ENCODE data around the gene ZNF273. TPM values are rescaled to one million over a fixed set of nuclear protein-coding genes. Genes with fewer than 3 reads are reported as not detected.

Gene ZNF273
- total and polyA plus RNA-seq, 10 of the 15 experiments (the other 5 are each of a cell fraction or from before 2014, with no cell fraction given), result 4.8 to 12.3 (median 7.8) TPM

DNA sequence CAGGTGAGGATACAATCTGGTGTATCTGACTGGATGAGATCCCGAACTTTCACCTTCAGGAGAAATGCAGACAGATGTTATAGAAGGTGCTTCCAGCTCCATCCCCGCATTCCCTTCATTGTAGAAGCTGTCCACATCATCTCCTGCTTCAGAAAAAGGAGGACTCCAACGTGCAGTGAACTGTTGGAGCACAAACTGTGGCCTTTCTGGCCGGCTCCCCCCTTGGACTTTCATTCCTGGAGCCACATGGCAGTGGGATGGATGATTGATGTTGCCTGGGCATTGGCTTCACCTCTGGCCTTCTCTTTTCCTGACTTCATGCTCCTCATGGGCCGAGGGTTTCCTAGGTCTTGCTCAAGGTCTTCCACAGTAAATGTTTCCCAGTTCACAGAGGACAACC is 29.6 kb upstream of the ZNF273 start:
- CTCF ChIA-PET, result no interaction called here
- TF ChIP-seq CBX3 (IDR thresholded peaks at IDR 0.05; ENCODE audit: borderline replicate concordance, low read depth) (no peak), EED (IDR thresholded peaks at IDR 0.05; ENCODE audit: low read depth) (no peak), HDAC2 (IDR thresholded peaks at IDR 0.05) (no peak), SUZ12 (IDR thresholded peaks at IDR 0.05; ENCODE audit: unreplicated experiment) (no peak), RBBP5 (conservative IDR thresholded peaks at IDR 0.05) (no peak), HCFC1 (IDR thresholded peaks at IDR 0.05; ENCODE audit: low read length) (no peak), MTA2 (IDR thresholded peaks at IDR 0.05; ENCODE audit: low read depth) (no peak), IRF4 (IDR thresholded peaks at IDR 0.05; ENCODE audit: low read depth, low read length) (no peak), MTA3 (IDR thresholded peaks at IDR 0.05; ENCODE audit: borderline replicate concordance, low read length) (no peak), GATAD2B (conservative IDR thresholded peaks at IDR 0.05; ENCODE audit: low read depth) (no peak), BCL11A (IDR thresholded peaks at IDR 0.05; ENCODE audit: low read depth, low read length) (no peak), NBN (IDR thresholded peaks at IDR 0.05) (no peak), RFX5 (IDR thresholded peaks at IDR 0.05; ENCODE audit: low read depth, low read length) (no peak)
- TF ChIP-seq, protein P1, sequence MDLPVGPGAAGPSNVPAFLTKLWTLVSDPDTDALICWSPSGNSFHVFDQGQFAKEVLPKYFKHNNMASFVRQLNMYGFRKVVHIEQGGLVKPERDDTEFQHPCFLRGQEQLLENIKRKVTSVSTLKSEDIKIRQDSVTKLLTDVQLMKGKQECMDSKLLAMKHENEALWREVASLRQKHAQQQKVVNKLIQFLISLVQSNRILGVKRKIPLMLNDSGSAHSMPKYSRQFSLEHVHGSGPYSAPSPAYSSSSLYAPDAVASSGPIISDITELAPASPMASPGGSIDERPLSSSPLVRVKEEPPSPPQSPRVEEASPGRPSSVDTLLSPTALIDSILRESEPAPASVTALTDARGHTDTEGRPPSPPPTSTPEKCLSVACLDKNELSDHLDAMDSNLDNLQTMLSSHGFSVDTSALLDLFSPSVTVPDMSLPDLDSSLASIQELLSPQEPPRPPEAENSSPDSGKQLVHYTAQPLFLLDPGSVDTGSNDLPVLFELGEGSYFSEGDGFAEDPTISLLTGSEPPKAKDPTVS (IDR thresholded peaks at IDR 0.05; ENCODE audit: low read depth, low read length), result no peak
- TF ChIP-seq, protein P2, sequence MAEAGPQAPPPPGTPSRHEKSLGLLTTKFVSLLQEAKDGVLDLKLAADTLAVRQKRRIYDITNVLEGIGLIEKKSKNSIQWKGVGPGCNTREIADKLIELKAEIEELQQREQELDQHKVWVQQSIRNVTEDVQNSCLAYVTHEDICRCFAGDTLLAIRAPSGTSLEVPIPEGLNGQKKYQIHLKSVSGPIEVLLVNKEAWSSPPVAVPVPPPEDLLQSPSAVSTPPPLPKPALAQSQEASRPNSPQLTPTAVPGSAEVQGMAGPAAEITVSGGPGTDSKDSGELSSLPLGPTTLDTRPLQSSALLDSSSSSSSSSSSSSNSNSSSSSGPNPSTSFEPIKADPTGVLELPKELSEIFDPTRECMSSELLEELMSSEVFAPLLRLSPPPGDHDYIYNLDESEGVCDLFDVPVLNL (IDR thresholded peaks at IDR 0.05; ENCODE audit: low read depth, low read length), result no peak
- TF ChIP-seq, protein P3, sequence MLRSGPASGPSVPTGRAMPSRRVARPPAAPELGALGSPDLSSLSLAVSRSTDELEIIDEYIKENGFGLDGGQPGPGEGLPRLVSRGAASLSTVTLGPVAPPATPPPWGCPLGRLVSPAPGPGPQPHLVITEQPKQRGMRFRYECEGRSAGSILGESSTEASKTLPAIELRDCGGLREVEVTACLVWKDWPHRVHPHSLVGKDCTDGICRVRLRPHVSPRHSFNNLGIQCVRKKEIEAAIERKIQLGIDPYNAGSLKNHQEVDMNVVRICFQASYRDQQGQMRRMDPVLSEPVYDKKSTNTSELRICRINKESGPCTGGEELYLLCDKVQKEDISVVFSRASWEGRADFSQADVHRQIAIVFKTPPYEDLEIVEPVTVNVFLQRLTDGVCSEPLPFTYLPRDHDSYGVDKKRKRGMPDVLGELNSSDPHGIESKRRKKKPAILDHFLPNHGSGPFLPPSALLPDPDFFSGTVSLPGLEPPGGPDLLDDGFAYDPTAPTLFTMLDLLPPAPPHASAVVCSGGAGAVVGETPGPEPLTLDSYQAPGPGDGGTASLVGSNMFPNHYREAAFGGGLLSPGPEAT (IDR thresholded peaks at IDR 0.05; ENCODE audit: low read depth), result no peak
- TF ChIP-seq, protein P4, sequence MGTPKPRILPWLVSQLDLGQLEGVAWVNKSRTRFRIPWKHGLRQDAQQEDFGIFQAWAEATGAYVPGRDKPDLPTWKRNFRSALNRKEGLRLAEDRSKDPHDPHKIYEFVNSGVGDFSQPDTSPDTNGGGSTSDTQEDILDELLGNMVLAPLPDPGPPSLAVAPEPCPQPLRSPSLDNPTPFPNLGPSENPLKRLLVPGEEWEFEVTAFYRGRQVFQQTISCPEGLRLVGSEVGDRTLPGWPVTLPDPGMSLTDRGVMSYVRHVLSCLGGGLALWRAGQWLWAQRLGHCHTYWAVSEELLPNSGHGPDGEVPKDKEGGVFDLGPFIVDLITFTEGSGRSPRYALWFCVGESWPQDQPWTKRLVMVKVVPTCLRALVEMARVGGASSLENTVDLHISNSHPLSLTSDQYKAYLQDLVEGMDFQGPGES (IDR thresholded peaks at IDR 0.05), result no peak
- H3K4me1 ChIP-seq (ENCODE audit: control insufficient read depth, insufficient read depth, low read length), result no peaks in the 10 kb centered on the region
- H3K4me2 ChIP-seq (ENCODE audit: control insufficient read depth, insufficient read depth), result no peak overlapping the region
- no TSS peak for BruUV-seq (replicated peaks)
- H3K27me3 ChIP-seq (replicated peaks in 1 of 2; ENCODE audit: control insufficient read depth in 2 of 2, insufficient read depth in 2 of 2, low read length in 1 of 2), result no peaks in the 10 kb centered on the region
- POLR2A ChIA-PET, result no interaction called here
- RAD21 ChIA-PET (ENCODE audit: unreplicated experiment), result no interaction called here
- H4K20me1 ChIP-seq (ENCODE audit: control insufficient read depth, insufficient read depth), result no peaks in the 10 kb centered on the region
- 12% methylated on average over 5 of the region's 5 CpGs for WGBS (ENCODE audit: insufficient coverage, insufficient replicate concordance, low lambda C conversion rate, missing lambda C conversion rate)
- peaks cover 2% of the 10 kb centered on the region; the same call in 2 of the 3 replicates for H3K9me3 ChIP-seq (replicated peaks; ENCODE audit: control insufficient read depth, insufficient read depth, low read length)
- no peak for DNase-seq (ENCODE audit: low read depth, low spot score)
- no peak overlapping the region for H2AFZ ChIP-seq (ENCODE audit: control insufficient read depth, low read depth, low read length)
- FAIRE-seq, result no peak
- SMC1A ChIA-PET (ENCODE audit: uncharacterized antibody, unreplicated experiment), result no interaction called here
- intact Hi-C loops (cut with micrococcal nuclease; ENCODE audit: unreplicated experiment), result no loop called here
- in situ Hi-C loops (cut with MboI), result no loop called here
- H3K9ac ChIP-seq (ENCODE audit: control insufficient read depth, insufficient read depth, low read length), result no peak overlapping the region
- H3K4me3 ChIP-seq, result no peak overlapping the region
- no peak for ATAC-seq
- H3K27ac ChIP-seq (ENCODE audit: control insufficient read depth, insufficient read depth), result no peak overlapping the region
- no peaks in the 10 kb centered on the region for H3K79me2 ChIP-seq (ENCODE audit: control insufficient read depth, insufficient read depth, low read length)
- H3K36me3 ChIP-seq (ENCODE audit: control insufficient read depth in 2 of 2, insufficient read depth in 2 of 2, low read length in 1 of 2), result no peaks in the 10 kb centered on the region
